ACHN (cell line): ENCODE data around the gene EXOSC5.

Source experiments
- DNase-seq: peaks from one replicate; pipeline ENCODE4 v3.0.0-alpha.2; 2015
- in situ Hi-C: cut with HindIII; loops from 2 replicates; pipeline ENCODE4 v1.10.0; 2017; ENCODE audit warnings: low sequenced_read_pairs, low pct_ligation_motif_present, low pct_unique_long_range_greater_than_20kb

Gene EXOSC5

DNA sequence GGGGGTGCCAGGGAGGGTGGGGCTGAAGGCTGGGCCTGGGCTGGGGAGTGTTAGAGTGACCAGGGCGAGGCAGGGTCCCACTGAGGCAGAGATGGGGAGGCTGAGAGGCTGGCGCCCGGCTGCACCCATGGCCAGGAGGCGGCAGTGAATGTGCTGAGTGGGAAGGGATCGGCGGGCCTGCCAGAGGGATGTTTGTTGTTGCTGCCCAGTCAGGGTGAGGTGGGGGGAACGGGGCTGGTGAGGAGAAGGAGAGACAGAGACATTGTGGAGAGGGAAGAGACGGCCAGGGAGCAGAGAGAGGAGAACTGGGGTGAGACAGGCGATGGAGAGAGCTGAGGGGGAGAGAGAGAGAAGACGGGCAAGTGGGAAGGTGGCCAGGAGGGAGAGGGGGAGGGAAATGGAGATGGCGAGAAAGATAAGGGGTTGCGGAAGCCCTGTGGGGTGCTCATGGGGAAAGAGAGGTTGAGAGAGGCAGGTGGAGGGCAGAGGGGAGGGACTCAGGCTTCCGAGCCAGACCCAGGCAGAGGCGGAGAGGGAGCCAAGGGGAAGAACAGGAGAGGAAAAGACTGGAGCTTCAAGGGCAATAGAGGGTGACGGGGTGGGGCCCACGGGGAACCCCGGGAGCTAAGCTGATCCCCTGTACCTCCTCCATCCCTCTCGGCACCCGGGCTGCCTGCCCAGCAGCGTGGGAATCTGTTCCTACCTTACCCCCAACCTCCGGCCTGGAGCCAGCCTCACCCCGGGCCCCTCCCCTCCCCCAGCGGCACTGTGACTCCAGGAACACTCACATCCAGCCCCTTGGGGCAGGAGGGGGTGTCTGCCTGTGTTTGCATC is 30.7 kb upstream of the EXOSC5 start:
- no peak for DNase-seq
- in situ Hi-C loops: no loop called here

GRCh38 chr19:41426952-41427646 is 29.9 kb upstream of the EXOSC5 start, which contains the start of gene B3GNT8:
TSS of gene B3GNT8 (minus strand) at chr19:41427374. CDS start at chr19:41426778, 596 bp downstream.
- in situ Hi-C loops: no loop called here
- peak; percentile 65 for DNase-seq

GRCh38 chr19:41426116-41426841 is 29.1 kb upstream of the EXOSC5 start:
- in situ Hi-C loops: no loop called here
- no peak for DNase-seq

- no peak for DNase-seq
- in situ Hi-C loops: no loop called here
These were observed 28.3 kb upstream of the EXOSC5 start for GRCh38 chr19:41425174-41426115.

DNA sequence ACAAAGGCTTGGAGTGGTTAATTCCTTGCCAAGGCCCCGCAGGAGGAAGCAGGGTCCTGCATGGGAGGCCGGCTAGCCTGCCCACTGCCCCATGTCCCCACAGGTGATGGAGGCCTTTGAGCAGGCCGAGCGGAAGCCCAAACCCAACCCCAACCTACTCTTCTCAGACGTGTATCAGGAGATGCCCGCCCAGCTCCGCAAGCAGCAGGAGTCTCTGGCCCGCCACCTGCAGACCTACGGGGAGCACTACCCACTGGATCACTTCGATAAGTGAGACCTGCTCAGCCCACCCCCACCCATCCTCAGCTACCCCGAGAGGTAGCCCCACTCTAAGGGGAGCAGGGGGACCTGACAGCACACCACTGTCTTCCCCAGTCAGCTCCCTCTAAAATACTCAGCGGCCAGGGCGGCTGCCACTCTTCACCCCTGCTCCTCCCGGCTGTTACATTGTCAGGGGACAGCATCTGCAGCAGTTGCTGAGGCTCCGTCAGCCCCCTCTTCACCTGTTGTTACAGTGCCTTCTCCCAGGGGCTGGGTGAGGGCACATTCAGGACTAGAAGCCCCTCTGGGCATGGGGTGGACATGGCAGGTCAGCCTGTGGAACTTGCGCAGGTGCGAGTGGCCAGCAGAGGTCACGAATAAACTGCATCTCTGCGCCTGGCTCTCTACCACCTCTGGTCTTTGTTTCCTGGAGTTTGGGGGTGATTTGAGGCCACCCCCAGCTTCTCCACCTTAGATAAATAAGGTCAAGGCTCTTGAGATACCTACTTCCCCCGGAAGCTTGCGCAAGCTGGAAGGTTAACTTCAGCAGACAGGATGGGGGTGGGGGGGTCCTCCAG is 27.4 kb upstream of the EXOSC5 start:
- in situ Hi-C loops: no loop called here
- no peak for DNase-seq

GRCh38 chr19:41422955-41423354 is 25.8 kb upstream of the EXOSC5 start:
- in situ Hi-C loops: no loop called here
- DNase-seq: no peak

GRCh38 chr19:41422456-41422855 is 25.3 kb upstream of the EXOSC5 start:
- DNase-seq: no peak
- in situ Hi-C loops: no loop called here

GRCh38 chr19:41421973-41422372 is 24.8 kb upstream of the EXOSC5 start:
- DNase-seq: no peak
- in situ Hi-C loops: no loop called here

- in situ Hi-C loops: no loop called here
- no peak for DNase-seq
These were observed 24.2 kb upstream of the EXOSC5 start for GRCh38 chr19:41421314-41421713.

GRCh38 chr19:41420101-41420880 is 23.1 kb upstream of the EXOSC5 start:
- no peak for DNase-seq
- in situ Hi-C loops: no loop called here

DNA sequence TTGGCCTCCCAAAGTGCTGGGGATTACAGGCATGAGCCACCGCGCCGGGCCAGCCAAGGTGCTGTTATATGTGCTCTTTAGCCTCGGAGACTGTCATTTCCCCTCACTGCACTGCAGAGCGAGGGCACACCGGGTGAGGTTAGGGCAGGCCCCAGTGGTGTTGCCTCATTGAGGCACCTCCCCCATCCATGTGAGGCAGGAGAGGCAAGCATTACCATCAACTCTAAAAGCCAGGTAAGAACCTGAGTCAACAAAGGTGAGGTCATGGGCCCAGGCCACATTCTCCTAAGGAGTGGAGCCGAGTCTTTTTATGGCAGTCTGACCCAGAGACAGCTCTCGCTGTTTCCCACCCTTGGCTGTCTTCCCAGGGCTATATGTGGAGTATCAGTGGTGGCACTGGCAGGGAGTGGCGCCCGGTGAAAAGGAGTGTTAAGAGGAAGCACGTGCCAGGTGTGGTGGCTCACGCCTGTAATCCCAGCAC is 19.1 kb upstream of the EXOSC5 start:
- DNase-seq: no peak
- in situ Hi-C loops: no loop called here

DNA sequence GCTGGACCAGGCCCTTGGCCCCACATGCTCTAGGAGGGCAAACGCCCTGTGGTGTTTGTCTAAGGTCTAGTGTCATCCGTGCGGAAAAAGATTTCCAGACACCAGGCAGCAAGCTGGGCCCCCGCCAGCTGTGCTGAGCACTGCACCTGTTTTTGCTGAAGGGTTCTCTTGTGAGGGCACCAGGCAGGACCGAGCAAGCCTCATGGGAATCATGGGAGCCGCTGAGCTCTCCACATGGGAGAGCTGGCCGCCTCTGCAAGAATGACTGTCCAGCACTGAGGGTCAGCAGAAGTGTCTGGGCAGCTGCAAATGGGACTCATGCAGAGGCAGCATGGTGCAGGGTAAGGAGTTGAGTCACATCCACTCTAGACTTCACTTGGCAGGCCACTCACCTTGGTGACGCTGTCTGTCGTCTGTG is 18.0 kb upstream of the EXOSC5 start:
- no peak for DNase-seq

GRCh38 chr19:41414461-41414860 is 17.3 kb upstream of the EXOSC5 start:
- no peak for DNase-seq
- in situ Hi-C loops: no loop called here

More for the DNA sequence above, 18.0 kb upstream of the EXOSC5 start:
- in situ Hi-C loops: no loop called here

DNA sequence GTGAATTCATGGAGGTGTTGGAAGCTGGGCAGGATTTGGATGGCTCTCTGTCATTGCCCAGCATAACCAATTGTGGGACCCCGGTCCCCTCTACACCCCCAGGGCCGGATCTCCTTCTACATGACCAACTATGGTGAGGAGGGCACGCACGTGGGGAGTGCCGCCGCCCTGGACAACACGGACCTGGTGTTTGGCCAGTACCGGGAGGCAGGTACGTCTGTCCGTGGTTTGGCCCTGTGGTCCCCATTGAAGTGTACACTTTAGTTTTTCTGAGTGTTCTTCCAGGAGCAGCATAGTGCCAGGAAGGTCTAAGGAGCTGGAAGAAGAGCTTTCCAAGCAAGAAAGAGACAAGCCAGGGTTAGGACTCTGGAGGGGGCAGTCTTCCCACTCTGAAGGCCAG is 16.8 kb upstream of the EXOSC5 start:
- no peak for DNase-seq
- in situ Hi-C loops: no loop called here

- in situ Hi-C loops: no loop called here
These were observed 15.8 kb upstream of the EXOSC5 start for GRCh38 chr19:41412953-41413352.

DNA sequence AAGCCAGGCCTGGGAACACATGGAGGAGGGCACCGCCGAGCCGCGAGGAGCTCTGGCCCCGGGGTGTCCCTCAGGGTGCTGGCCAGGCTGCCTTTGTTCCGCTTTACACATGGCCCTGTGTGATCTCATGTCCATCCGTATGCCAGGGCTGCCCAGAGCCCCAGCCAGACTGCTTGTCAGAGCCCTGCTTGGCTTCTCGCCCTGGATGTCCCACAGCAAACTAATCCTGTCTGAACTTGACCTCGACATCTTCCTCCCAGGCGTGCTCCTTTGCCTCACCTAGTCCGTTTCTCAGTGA is 14.8 kb upstream of the EXOSC5 start:
- in situ Hi-C loops: no loop called here

More at GRCh38 chr19:41412953-41413352, 15.8 kb upstream of the EXOSC5 start:
- DNase-seq: no peak

More for the DNA sequence above, 14.8 kb upstream of the EXOSC5 start:
- DNase-seq: no peak
